Liver (tissue), 9 donors: Measurements from ENCODE around the gene ANKRD23. TPM values are rescaled to one million over a fixed set of nuclear protein-coding genes. Genes with fewer than 3 reads are reported as not detected.

Experiments
- DNase-seq: peaks from one replicate; pipeline ENCODE4 v3.0.0-alpha.2; 2017; ENCODE audit warnings: low spot score
- H3K27ac ChIP-seq, 2 donors: one replicate each; pipeline ENCODE4 v1.7.0; 2013; ENCODE audit warnings: inconsistent platforms in 2 of 2, low read length in 2 of 2, control low read depth in 1 of 2, low read depth in 1 of 2, mild to moderate bottlenecking in 1 of 2
- H3K27me3 ChIP-seq, 4 donors: one replicate each; pipeline versions ENCODE4 v1.6.1 to v1.7.0; 2013; ENCODE audit warnings: low read length in 3 of 4, inconsistent platforms in 1 of 4, mild to moderate bottlenecking in 1 of 4, moderate library complexity in 1 of 4; ENCODE audit not compliant: control insufficient read depth in 4 of 4, insufficient read depth in 4 of 4
- H3K36me3 ChIP-seq, 4 donors: one replicate each; pipeline versions ENCODE4 v1.6.1 to v1.7.0; 2013; ENCODE audit warnings: low read length in 3 of 4, mild to moderate bottlenecking in 3 of 4, low read depth in 1 of 4, moderate library complexity in 1 of 4; ENCODE audit not compliant: control insufficient read depth in 4 of 4, insufficient read depth in 3 of 4
- H3K4me1 ChIP-seq, 4 donors: one replicate each; pipeline versions ENCODE4 v1.6.1 to v1.7.0; 2013; ENCODE audit warnings: low read length in 3 of 4, mild to moderate bottlenecking in 3 of 4, moderate library complexity in 1 of 4; ENCODE audit not compliant: control insufficient read depth in 4 of 4, insufficient read depth in 4 of 4
- H3K4me3 ChIP-seq, 3 donors: one replicate each; pipeline versions ENCODE4 v1.6.1 to v1.7.0; 2013; ENCODE audit warnings: low read length in 3 of 3, control low read depth in 1 of 3, low read depth in 1 of 3, mild to moderate bottlenecking in 1 of 3
- H3K9ac ChIP-seq, 2 donors: one replicate each; pipeline ENCODE4 v1.7.0; 2013; ENCODE audit warnings: low read length in 2 of 2, mild to moderate bottlenecking in 2 of 2, moderate library complexity in 2 of 2, control low read depth in 1 of 2, low read depth in 1 of 2
- H3K9me3 ChIP-seq, 4 donors: one replicate each; pipeline versions ENCODE4 v1.6.1 to v1.7.0; 2013; ENCODE audit warnings: low read length in 3 of 4; ENCODE audit not compliant: control insufficient read depth in 4 of 4
- EGR1 ChIP-seq, 2 donors: IDR thresholded peaks; 2 replicates each; pipeline ENCODE4 v1.6.1; 2016 to 2018; ENCODE audit warnings: antibody characterized with exemption in 2 of 2, low read depth in 2 of 2
- HNF4G ChIP-seq: IDR thresholded peaks from 2 replicates; pipeline ENCODE4 v1.6.1; 2016; ENCODE audit warnings: antibody characterized with exemption
- JUND ChIP-seq, 2 donors: IDR thresholded peaks; 2 replicates each; pipeline ENCODE4 v1.6.1; 2016; ENCODE audit warnings: antibody characterized with exemption in 2 of 2
- NR2F2 ChIP-seq: IDR thresholded peaks from 2 replicates; pipeline ENCODE4 v1.6.1; 2016; ENCODE audit warnings: antibody characterized with exemption
- RXRA ChIP-seq, 2 donors: IDR thresholded peaks; 2 replicates each; pipeline ENCODE4 v1.6.1; 2017 to 2018; ENCODE audit warnings: antibody characterized with exemption in 2 of 2, mild to moderate bottlenecking in 1 of 2
- SP1 ChIP-seq: IDR thresholded peaks from 2 replicates; pipeline ENCODE4 v1.6.1; 2018; ENCODE audit warnings: antibody characterized with exemption, mild to moderate bottlenecking
- WGBS: extraction: QIAGEN DNeasy Blood & Tissue Kit; methylation state at CpG from one replicate; pipeline ENCODE4 v1.1.7; 2013; 5-methylcytosine and 5-hydroxymethylcytosine counted together
- polyA plus RNA-seq, 2 donors: library from polyadenylated mRNA; stranded (reverse) in 1 of 2; unstranded in 1 of 2; fragments of 200-250 nt in 1 of 2; fragments of >200 nt in 1 of 2; fragmentation: Nextera tagmentation in 1 of 2; extraction: Ambion mirVana in 1 of 2; gene quantifications; one replicate each; pipeline versions ENCODE4 v1.2.1 to v1.2.3, GENCODE V29; 2013 to 2015
- total RNA-seq, 2 donors: library from RNA; depleted of rRNA; stranded (reverse); fragments of >200 nt; gene quantifications; one replicate each; pipeline ENCODE4 v1.2.3, GENCODE V29; 2014
- TF ChIP-seq, protein P1 (sequence below): IDR thresholded peaks from 2 replicates; pipeline ENCODE4 v1.6.1; 2016; ENCODE audit warnings: antibody characterized with exemption
- TF ChIP-seq, protein P2 (sequence below): IDR thresholded peaks from 2 replicates; pipeline ENCODE4 v1.6.1; 2016; ENCODE audit warnings: antibody characterized with exemption, mild to moderate bottlenecking
- TF ChIP-seq, protein P3 (sequence below): fragments of 150-350 bp; IDR thresholded peaks from 2 replicates; pipeline ENCODE4 v1.5.1; 2017; ENCODE audit warnings: improper control_type of control experiment, low read depth, low read length; ENCODE audit not compliant: missing input control
- donor health status: healthy.
- donor health status: healthy.
- donor health status: healthy.
- donor health status: healthy.
- donor health status: healthy.

Gene ANKRD23
- total and polyA plus RNA-seq, 4 donors, result 0.82 to 4.2 (median 1.9) TPM

GRCh38 chr2:96873651-96874096 is 29.9 kb upstream of the ANKRD23 start:
- no peaks in the 10 kb centered on the region for H3K9me3 ChIP-seq
- no peaks in the 10 kb centered on the region for H3K27me3 ChIP-seq
- DNase-seq, result no peak
- TF ChIP-seq NR2F2 (peak; percentile 86), SP1 (peak; percentile 39)
- TF ChIP-seq, protein P1, sequence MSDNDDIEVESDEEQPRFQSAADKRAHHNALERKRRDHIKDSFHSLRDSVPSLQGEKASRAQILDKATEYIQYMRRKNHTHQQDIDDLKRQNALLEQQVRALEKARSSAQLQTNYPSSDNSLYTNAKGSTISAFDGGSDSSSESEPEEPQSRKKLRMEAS, result no peak
- TF ChIP-seq, protein P2, sequence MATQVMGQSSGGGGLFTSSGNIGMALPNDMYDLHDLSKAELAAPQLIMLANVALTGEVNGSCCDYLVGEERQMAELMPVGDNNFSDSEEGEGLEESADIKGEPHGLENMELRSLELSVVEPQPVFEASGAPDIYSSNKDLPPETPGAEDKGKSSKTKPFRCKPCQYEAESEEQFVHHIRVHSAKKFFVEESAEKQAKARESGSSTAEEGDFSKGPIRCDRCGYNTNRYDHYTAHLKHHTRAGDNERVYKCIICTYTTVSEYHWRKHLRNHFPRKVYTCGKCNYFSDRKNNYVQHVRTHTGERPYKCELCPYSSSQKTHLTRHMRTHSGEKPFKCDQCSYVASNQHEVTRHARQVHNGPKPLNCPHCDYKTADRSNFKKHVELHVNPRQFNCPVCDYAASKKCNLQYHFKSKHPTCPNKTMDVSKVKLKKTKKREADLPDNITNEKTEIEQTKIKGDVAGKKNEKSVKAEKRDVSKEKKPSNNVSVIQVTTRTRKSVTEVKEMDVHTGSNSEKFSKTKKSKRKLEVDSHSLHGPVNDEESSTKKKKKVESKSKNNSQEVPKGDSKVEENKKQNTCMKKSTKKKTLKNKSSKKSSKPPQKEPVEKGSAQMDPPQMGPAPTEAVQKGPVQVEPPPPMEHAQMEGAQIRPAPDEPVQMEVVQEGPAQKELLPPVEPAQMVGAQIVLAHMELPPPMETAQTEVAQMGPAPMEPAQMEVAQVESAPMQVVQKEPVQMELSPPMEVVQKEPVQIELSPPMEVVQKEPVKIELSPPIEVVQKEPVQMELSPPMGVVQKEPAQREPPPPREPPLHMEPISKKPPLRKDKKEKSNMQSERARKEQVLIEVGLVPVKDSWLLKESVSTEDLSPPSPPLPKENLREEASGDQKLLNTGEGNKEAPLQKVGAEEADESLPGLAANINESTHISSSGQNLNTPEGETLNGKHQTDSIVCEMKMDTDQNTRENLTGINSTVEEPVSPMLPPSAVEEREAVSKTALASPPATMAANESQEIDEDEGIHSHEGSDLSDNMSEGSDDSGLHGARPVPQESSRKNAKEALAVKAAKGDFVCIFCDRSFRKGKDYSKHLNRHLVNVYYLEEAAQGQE, result no peak
- no peak overlapping the region for H3K4me3 ChIP-seq
- peak overlapping the region; percentile 29 to 43 for H3K27ac ChIP-seq
- WGBS, result 58% methylated on average over 8 of the region's 8 CpGs
- H3K9ac ChIP-seq, result no peak overlapping the region
- H3K4me1 ChIP-seq, result peaks cover 0 to 10% (median 4%) of the 10 kb centered on the region in 4 donors
- no peaks in the 10 kb centered on the region for H3K36me3 ChIP-seq

DNA sequence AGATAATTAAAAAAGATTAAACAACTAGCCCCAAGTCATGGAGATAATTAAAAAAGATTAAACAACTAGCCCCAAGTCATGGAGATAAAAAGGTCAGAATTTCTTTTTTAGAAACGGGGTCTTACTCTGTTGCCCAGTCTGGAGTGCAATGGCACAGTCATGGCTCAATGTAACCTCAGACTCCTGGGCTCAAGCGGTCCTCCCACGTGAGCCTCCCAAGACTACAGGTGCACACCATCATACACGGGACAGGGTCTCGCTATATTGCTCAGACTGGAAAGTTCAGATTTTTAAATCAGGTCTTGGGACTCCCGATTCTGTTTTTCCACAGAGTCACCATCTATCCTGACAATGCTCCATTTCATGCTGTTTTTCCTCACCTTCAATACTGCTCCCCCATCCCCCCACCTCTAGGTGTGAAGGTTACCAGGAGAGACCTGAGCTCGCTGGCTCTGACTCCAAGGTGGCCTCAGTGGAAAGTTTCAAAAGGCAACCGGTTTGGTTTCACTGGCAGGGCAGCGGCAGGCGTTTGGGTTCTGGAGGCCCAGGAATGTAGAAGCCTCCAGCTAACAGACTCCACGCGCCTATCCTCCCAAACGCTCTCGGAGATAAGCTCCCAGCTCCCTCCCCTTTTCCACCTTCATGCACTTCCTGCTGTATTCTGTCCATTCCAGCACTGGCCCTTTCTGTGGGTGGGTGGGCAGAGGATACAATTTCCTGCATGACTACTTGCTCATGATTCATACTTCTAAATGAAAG is 28.9 kb upstream of the ANKRD23 start:
- Histone ChIP-seq H3K4me1 (peaks cover 0 to 12% (median 6%) of the 10 kb centered on the region in 4 donors), H3K27me3 (no peaks in the 10 kb centered on the region), H3K9ac (no peak overlapping the region), H3K4me3 (no peak overlapping the region), H3K27ac (no peak overlapping the region), H3K36me3 (no peaks in the 10 kb centered on the region), H3K9me3 (no peaks in the 10 kb centered on the region)
- no peak for DNase-seq
- 72% methylated on average over 14 of the region's 14 CpGs for whole genome bisulfite sequencing
- TF ChIP-seq, protein P1, result no peak
- TF ChIP-seq JUND (IDR thresholded peaks at IDR 0.05) (no peak), EGR1 (IDR thresholded peaks at IDR 0.05; ENCODE audit: low read depth in 2 of 2) (no peak), HNF4G (no peak), RXRA (IDR thresholded peaks at IDR 0.05) (no peak)
- TF ChIP-seq, protein P2, result no peak
- TF ChIP-seq, protein P3, sequence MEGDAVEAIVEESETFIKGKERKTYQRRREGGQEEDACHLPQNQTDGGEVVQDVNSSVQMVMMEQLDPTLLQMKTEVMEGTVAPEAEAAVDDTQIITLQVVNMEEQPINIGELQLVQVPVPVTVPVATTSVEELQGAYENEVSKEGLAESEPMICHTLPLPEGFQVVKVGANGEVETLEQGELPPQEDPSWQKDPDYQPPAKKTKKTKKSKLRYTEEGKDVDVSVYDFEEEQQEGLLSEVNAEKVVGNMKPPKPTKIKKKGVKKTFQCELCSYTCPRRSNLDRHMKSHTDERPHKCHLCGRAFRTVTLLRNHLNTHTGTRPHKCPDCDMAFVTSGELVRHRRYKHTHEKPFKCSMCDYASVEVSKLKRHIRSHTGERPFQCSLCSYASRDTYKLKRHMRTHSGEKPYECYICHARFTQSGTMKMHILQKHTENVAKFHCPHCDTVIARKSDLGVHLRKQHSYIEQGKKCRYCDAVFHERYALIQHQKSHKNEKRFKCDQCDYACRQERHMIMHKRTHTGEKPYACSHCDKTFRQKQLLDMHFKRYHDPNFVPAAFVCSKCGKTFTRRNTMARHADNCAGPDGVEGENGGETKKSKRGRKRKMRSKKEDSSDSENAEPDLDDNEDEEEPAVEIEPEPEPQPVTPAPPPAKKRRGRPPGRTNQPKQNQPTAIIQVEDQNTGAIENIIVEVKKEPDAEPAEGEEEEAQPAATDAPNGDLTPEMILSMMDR, result no peak
